Measurements from ENCODE around the gene RAVER1.

DNA sequence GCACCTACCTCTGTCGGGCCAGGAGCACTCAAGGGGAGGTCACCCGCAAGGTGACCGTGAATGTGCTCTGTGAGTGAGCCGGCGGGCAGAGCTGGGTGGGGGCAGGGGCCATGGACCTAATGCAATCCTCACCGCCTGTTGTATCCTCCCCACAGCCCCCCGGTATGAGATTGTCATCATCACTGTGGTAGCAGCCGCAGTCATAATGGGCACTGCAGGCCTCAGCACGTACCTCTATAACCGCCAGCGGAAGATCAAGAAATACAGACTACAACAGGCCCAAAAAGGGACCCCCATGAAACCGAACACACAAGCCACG lies 48.4 kb downstream of the RAVER1 start:
- TF ChIP-seq EZH2 (IDR thresholded peaks at IDR 0.05; ENCODE audit: borderline replicate concordance, low read depth, low read length, poor library complexity, severe bottlenecking) (no peak), CTCF (conservative IDR thresholded peaks at IDR 0.05; ENCODE audit: low read depth, low read length) (no peak)

All from A673 (cell line).